Natural killer cell (primary cell): Measurements from ENCODE around the gene TMBIM4. TPM values are rescaled to one million over a fixed set of nuclear protein-coding genes. Genes with fewer than 3 reads are reported as not detected.
A peak's percentile ranks its signal among the peaks of the same experiment; 100 is the strongest.

Experiments used
- ATAC-seq, 3 donors: fragments of 150-1000 bp in 2 of 3; fragments of 200-7000 bp in 1 of 3; cut with Tn5 transposase; 1 replicate in 1 of 3; 2 replicates in 2 of 3; pipeline ENCODE4 v1.10.0; 2021; ENCODE audit warnings: mild to moderate bottlenecking in 2 of 3, moderate library complexity in 2 of 3
- DNase-seq, 2 donors: peaks; one replicate each; pipeline versions ENCODE4 v3.0.0 to v3.0.0-alpha.2; 2013 to 2021; ENCODE audit warnings: mixed read lengths in 1 of 2
- H3K27ac ChIP-seq: one replicate; pipeline ENCODE4 v1.5.1; 2013; ENCODE audit warnings: mild to moderate bottlenecking, low read length
- H3K27me3 ChIP-seq: one replicate; pipeline ENCODE4 v1.6.1; 2013; ENCODE audit warnings: low read length; ENCODE audit not compliant: control insufficient read depth, insufficient read depth
- H3K36me3 ChIP-seq: one replicate; pipeline ENCODE4 v1.6.1; 2013; ENCODE audit warnings: low read length; ENCODE audit not compliant: control insufficient read depth, insufficient read depth
- H3K4me1 ChIP-seq: one replicate; pipeline ENCODE4 v1.6.1; 2013; ENCODE audit warnings: low read length; ENCODE audit not compliant: control insufficient read depth, insufficient read depth
- H3K4me3 ChIP-seq: one replicate; pipeline ENCODE4 v1.5.1; 2013; ENCODE audit warnings: low read length
- H3K9me3 ChIP-seq: one replicate; pipeline ENCODE4 v1.6.1; 2013; ENCODE audit warnings: low read length; ENCODE audit not compliant: control insufficient read depth, insufficient read depth
- H3K27ac Mint-ChIP-seq, 2 donors: one replicate each; pipeline ENCODE4 v1.8.0; 2022; ENCODE audit warnings: mild to moderate bottlenecking in 2 of 2, mixed read lengths in 2 of 2, moderate library complexity in 1 of 2
- H3K27me3 Mint-ChIP-seq, 2 donors: one replicate each; pipeline ENCODE4 v1.8.0; 2022; ENCODE audit warnings: low read depth in 2 of 2, mixed read lengths in 2 of 2
- H3K36me3 Mint-ChIP-seq: one replicate; pipeline ENCODE4 v1.8.0; 2022; ENCODE audit warnings: mixed read lengths
- H3K4me1 Mint-ChIP-seq, 2 donors: one replicate each; pipeline ENCODE4 v1.8.0; 2022; ENCODE audit warnings: mixed read lengths in 2 of 2
- H3K4me3 Mint-ChIP-seq: one replicate; pipeline ENCODE4 v1.8.0; 2022; ENCODE audit warnings: mild to moderate bottlenecking, moderate library complexity, mixed read lengths
- H3K9me3 Mint-ChIP-seq, 2 donors: one replicate each; pipeline ENCODE4 v1.8.0; 2022; ENCODE audit warnings: mixed read lengths in 2 of 2
- WGBS: methylation state at CpG from one replicate; pipeline ENCODE4 v1.1.7; 2013; ENCODE audit warnings: missing lambda C conversion rate; ENCODE audit not compliant: insufficient coverage; 5-methylcytosine and 5-hydroxymethylcytosine counted together
- intact Hi-C: fragments of 100-400 bp; cut with micrococcal nuclease; formaldehyde crosslinking; loops from one replicate; pipeline ENCODE4 v1.14.2; 2022
- total RNA-seq, 4 donors: library from RNA; stranded (reverse); fragments of 120-200 nt in 1 of 4; gene quantifications; one replicate each; pipeline versions ENCODE4 v1.2.3 to v1.2.4, GENCODE V29; 2013 to 2022
- TF ChIP-seq, protein P1 (sequence below): fragments of 200-600 bp; IDR thresholded peaks from one replicate; pipeline ENCODE4 v1.8.0; 2022; ENCODE audit warnings: antibody characterized with exemption

TMBIM4 gene
- total RNA-seq, 3 donors from 2014 or later (not counting 1 experiment from before 2014, with no cell fraction given): 46.6 to 72.0 (median 63.2) TPM

DNA sequence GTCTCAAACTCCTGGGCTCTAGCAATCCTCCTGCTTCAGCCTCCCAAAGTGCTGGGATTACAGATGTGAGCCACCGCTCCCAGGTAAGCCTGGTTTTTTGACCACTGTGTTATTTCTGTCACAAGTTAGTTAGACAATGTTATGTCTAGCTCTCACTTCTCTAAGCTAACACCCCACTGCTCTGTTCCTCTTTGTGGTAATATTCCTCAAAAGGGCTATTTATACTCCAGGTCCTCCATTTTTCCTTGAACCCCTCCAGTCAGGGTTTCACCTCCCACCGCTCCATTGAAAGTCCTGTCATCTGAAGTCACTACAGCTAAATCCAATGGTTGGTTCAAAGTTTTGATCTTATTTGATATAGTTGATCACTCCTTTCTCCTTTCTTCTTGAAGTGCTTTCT lies 24.3 kb upstream of the TMBIM4 start:
- Mint-ChIP-seq H3K4me1 (peaks cover 0 to 9% of the 10 kb centered on the region in 2 donors), H3K4me3 (no peak overlapping the region), H3K36me3 (no peaks in the 10 kb centered on the region), H3K9me3 (no peaks in the 10 kb centered on the region), H3K27me3 (peaks cover 16 to 34% of the 10 kb centered on the region in 2 donors), H3K27ac (no peak overlapping the region)
- H3K4me3 ChIP-seq: no peak overlapping the region
- intact Hi-C loops: no loop called here
- DNase-seq (no peak), ATAC-seq (no peak)
- peaks cover 4% of the 10 kb centered on the region for H3K27me3 ChIP-seq
- no peak overlapping the region for H3K27ac ChIP-seq
- H3K9me3 ChIP-seq: no peaks in the 10 kb centered on the region
- TF ChIP-seq, protein P1, sequence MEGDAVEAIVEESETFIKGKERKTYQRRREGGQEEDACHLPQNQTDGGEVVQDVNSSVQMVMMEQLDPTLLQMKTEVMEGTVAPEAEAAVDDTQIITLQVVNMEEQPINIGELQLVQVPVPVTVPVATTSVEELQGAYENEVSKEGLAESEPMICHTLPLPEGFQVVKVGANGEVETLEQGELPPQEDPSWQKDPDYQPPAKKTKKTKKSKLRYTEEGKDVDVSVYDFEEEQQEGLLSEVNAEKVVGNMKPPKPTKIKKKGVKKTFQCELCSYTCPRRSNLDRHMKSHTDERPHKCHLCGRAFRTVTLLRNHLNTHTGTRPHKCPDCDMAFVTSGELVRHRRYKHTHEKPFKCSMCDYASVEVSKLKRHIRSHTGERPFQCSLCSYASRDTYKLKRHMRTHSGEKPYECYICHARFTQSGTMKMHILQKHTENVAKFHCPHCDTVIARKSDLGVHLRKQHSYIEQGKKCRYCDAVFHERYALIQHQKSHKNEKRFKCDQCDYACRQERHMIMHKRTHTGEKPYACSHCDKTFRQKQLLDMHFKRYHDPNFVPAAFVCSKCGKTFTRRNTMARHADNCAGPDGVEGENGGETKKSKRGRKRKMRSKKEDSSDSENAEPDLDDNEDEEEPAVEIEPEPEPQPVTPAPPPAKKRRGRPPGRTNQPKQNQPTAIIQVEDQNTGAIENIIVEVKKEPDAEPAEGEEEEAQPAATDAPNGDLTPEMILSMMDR: no peak
- H3K4me1 ChIP-seq: peaks cover 6% of the 10 kb centered on the region
- H3K36me3 ChIP-seq: no peaks in the 10 kb centered on the region
- 100% methylated on average over 1 of the region's 2 CpGs for WGBS

DNA sequence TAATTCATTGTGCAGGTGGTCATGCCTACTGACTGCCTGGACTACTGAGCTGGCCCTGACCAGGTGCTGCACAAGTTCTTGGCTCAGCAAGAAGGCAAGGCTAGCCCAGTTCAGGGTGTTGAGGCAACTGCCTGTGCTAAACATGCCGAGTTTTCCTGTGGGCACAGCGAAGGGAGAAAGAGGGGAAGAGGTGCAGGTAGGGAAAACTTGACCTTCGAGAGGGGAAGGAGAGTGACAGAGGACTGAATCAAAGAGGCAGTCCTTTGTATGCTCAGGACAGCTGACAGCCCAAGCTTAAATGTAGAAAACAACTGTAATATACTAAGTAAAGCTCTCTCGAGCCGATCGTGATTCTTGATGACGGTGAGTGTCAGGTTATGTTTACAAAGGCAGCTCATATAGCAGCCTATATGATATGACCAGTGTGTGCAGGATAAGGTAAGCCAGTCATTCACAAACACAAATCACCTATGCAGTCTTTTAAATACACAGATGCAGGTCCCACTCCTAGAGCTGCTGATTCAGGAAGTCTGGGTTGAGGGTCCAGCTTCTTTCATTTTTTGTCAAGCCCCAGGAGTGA lies 21.8 kb upstream of the TMBIM4 start:
- Mint-ChIP-seq H3K4me3 (no peak overlapping the region), H3K27ac (no peak overlapping the region), H3K27me3 (peaks cover 31 to 44% of the 10 kb centered on the region in 2 donors), H3K4me1 (peaks cover 0 to 12% of the 10 kb centered on the region in 2 donors), H3K9me3 (no peaks in the 10 kb centered on the region), H3K36me3 (no peaks in the 10 kb centered on the region)
- no peaks in the 10 kb centered on the region for H3K9me3 ChIP-seq
- H3K27ac ChIP-seq: no peak overlapping the region
- H3K4me3 ChIP-seq: no peak overlapping the region
- ATAC-seq (no peak), DNase-seq (no peak)
- peaks cover 13% of the 10 kb centered on the region for H3K4me1 ChIP-seq
- intact Hi-C loops: no loop called here
- no peaks in the 10 kb centered on the region for H3K36me3 ChIP-seq
- WGBS: 54% methylated on average over 7 of the region's 7 CpGs
- H3K27me3 ChIP-seq: peaks cover 8% of the 10 kb centered on the region
- TF ChIP-seq, protein P1: no peak

DNA sequence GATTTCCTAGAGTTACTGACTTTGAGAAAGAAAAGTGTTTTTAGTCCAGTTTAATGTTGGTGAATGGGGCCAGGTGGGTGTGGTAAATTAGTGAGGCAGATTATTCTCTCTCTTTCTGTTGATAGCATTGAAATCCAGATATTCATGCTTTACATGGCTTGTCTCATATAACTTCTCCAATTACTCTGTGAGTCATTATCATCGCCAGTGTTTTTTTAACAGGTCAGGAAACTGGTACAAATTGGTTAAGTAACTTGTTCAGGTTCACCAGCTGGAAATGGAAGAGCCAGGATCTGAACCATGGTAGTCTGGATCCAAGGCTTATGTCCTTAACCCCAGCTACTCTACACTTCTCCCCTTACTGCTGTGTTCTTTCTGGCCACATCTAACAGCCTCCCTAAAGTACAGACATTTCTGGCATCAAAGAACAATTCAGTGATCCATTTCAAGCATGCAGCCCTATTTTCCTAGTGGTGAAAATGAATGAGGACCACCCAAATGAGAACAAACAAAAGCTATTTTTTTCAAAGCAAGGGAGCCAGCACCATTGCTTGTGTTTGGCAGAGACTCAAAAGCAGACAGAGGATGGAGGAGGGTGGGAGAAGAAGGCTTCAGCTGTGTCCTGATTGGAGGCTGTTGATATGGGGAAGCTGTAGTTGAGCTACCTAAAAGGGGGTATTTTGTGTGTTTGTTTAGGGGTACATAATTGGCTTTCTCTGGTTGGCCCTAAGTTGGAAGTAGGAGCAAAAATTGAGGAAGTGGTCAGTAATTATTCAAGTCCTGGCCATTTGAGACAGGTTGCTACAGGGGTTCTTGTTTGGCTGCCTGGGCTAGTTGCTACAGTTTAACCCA lies 20.9 kb upstream of the TMBIM4 start:
- ATAC-seq (no peak), DNase-seq (no peak)
- Mint-ChIP-seq H3K9me3 (no peaks in the 10 kb centered on the region), H3K4me1 (peaks cover 0 to 12% of the 10 kb centered on the region in 2 donors), H3K27ac (no peak overlapping the region), H3K4me3 (peak overlapping the region; percentile 45), H3K27me3 (peaks cover 35 to 46% of the 10 kb centered on the region in 2 donors), H3K36me3 (no peaks in the 10 kb centered on the region)
- no peaks in the 10 kb centered on the region for H3K36me3 ChIP-seq
- no peak overlapping the region for H3K27ac ChIP-seq
- peaks cover 8% of the 10 kb centered on the region for H3K27me3 ChIP-seq
- no peaks in the 10 kb centered on the region for H3K9me3 ChIP-seq
- no peak overlapping the region for H3K4me3 ChIP-seq
- intact Hi-C loops: no loop called here
- TF ChIP-seq, protein P1: no peak
- WGBS: 22% methylated on average over 1 of the region's 1 CpG
- peaks cover 13% of the 10 kb centered on the region for H3K4me1 ChIP-seq
